Caco-2 (cell line): ENCODE measurements around the gene MCAM. TPM values are rescaled to one million over a fixed set of nuclear protein-coding genes. Genes with fewer than 3 reads are reported as not detected.

Experiments
- BruUV-seq: library from RNA; stranded (reverse); fragments of 400-500 nt; replicated peaks from 2 replicates; lab custom pipeline; 2021; lab: Mats Ljungman, UMichigan
- CTCF ChIA-PET: fragments of 300-600 bp; sonication (Branson Sonifier 250); formaldehyde crosslinking; loops from one replicate; lab custom pipeline; 2022; ENCODE audit warnings: antibody characterized with exemption; lab: Charles Lee
- POLR2A ChIA-PET: fragments of 300-600 bp; sonication (Branson Sonifier 250); formaldehyde crosslinking; loops from one replicate; lab custom pipeline; 2022; ENCODE audit warnings: antibody characterized with exemption; lab: Charles Lee
- DNase-seq, 2 experiments: peaks; one replicate each; pipeline versions ENCODE4 v3.0.0 to v3.0.0-alpha.2; 2020 to 2022
- H3K27me3 ChIP-seq: replicated peaks from 2 replicates; pipeline ENCODE4 v1.6.0; 2011; ENCODE audit warnings: low read length; ENCODE audit not compliant: control insufficient read depth, insufficient read depth
- H3K36me3 ChIP-seq: 2 replicates; pipeline ENCODE4 v1.5.1; 2011; ENCODE audit warnings: low read length; ENCODE audit not compliant: control insufficient read depth, insufficient read depth
- H3K4me1 ChIP-seq: fragments of 250-450 bp; sonication (Bioruptor Pico); 2 replicates; pipeline ENCODE4 v1.5.1; 2020; ENCODE audit warnings: mild to moderate bottlenecking
- H3K4me3 ChIP-seq: 2 replicates; pipeline ENCODE4 v1.5.1; 2011; ENCODE audit warnings: low read depth, mild to moderate bottlenecking, control low read depth, low read length
- H3K9me3 ChIP-seq: fragments of 250-450 bp; sonication (Bioruptor Pico); 2 replicates; pipeline ENCODE4 v1.5.1; 2020; ENCODE audit warnings: mild to moderate bottlenecking, moderate library complexity
- H3K27ac Mint-ChIP-seq: one replicate; pipeline ENCODE4 v1.8.0; 2022; ENCODE audit warnings: mixed read lengths; ENCODE audit not compliant: unreplicated experiment
- H3K27me3 Mint-ChIP-seq: one replicate; pipeline ENCODE4 v1.8.0; 2022; ENCODE audit warnings: mixed read lengths; ENCODE audit not compliant: insufficient read depth, unreplicated experiment
- H3K36me3 Mint-ChIP-seq: one replicate; pipeline ENCODE4 v1.8.0; 2022; ENCODE audit warnings: mild to moderate bottlenecking, mixed read lengths; ENCODE audit not compliant: insufficient read depth, unreplicated experiment
- H3K4me1 Mint-ChIP-seq: one replicate; pipeline ENCODE4 v1.8.0; 2022; ENCODE audit warnings: low read depth, mixed read lengths; ENCODE audit not compliant: unreplicated experiment
- H3K4me3 Mint-ChIP-seq: one replicate; pipeline ENCODE4 v1.8.0; 2022; ENCODE audit warnings: mild to moderate bottlenecking, moderate library complexity, mixed read lengths; ENCODE audit not compliant: unreplicated experiment
- H3K9me3 Mint-ChIP-seq: one replicate; pipeline ENCODE4 v1.8.0; 2022; ENCODE audit warnings: mixed read lengths; ENCODE audit not compliant: unreplicated experiment
- CTCF ChIP-seq, 2 experiments: fragments of 200-600 bp in 1 of 2; IDR thresholded peaks; 1 replicate in 1 of 2; 2 replicates in 1 of 2; pipeline versions ENCODE4 v1.5.1 to v1.8.0; 2011 to 2022; ENCODE audit warnings: antibody characterized with exemption in 1 of 2, control low read depth in 1 of 2, inconsistent platforms in 1 of 2, low read depth in 1 of 2, low read length in 1 of 2, mild to moderate bottlenecking in 1 of 2, moderate library complexity in 1 of 2; ENCODE audit not compliant: insufficient read depth in 1 of 2, severe bottlenecking in 1 of 2, unreplicated experiment in 1 of 2
- intact Hi-C: fragments of 100-400 bp; cut with micrococcal nuclease; formaldehyde crosslinking; loops from one replicate; pipeline ENCODE4 v1.10.0; 2022; ENCODE audit not compliant: unreplicated experiment
- total RNA-seq: library from RNA; stranded (reverse); gene quantifications from 2 replicates; pipeline ENCODE4 v1.2.3, GENCODE V29; 2022

The MCAM gene
- total RNA-seq, 1 experiment from 2014 or later: 9.8 TPM

DNA sequence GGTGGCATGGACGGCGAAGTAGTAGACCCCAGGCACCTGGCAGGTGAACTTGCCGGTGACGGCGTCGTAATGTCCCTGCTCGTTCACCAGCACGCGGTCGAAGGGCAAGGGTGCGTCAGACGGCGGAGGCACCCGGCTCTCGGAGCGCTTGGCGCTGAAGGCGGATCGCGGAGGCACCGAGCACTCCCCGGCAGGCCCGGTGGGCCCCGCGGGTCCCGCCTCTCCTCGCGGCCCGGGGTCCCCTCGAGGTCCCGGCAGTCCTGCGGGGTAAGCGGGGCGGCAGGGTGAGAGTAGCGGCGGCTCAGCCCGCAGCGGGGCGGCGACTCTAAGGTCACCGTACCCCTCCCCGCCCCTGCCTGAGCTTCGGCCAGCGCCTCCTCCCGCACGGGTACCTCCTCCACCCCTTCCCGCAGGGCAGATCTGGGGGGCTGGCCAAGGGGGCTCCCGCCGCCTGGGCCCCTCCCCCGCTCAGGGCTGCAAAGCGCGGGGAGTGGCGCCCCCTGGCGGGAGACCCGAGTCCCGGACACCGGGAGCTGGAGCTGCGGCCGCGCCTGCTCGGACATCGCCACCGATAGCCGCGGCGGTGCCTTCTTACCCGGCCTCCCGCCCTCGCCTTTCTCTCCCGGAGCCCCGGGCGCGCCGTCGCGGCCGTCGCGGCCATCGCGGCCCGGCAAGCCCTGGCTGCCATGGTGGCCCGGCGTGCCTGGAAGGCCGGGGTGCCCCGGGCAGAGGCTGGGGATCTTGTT lies 22.8 kb upstream of the MCAM start:
- Mint-ChIP-seq H3K4me3 (peak overlapping the region; percentile 69), H3K27ac (no peak overlapping the region), H3K36me3 (peaks cover 11% of the 10 kb centered on the region), H3K4me1 (peaks cover 29% of the 10 kb centered on the region), H3K27me3 (peaks cover 3% of the 10 kb centered on the region), H3K9me3 (no peaks in the 10 kb centered on the region)
- peaks cover 37% of the 10 kb centered on the region for H3K4me1 ChIP-seq
- ChIA-PET CTCF (interaction anchor here (0.6 to 7.8 kb wide), 31 partner anchors 8 to 319 kb away, joined by 3 to 220 read pairs (median 6); partner anchors contain the start of genes CBL, HINFP, HMBS and USP2), POLR2A (interaction anchor here (0.6 to 1.3 kb wide), 3 partner anchors 21 to 80 kb away, joined by 3 to 4 read pairs (median 3); no protein-coding TSS in a partner anchor)
- H3K4me3 ChIP-seq: peak overlapping the region; percentile 45
- DNase-seq: peak in 1 of 2 experiments; percentile 89
- no peaks in the 10 kb centered on the region; the same call in 1 of the 2 replicates for H3K27me3 ChIP-seq
- TF ChIP-seq CTCF (IDR thresholded peaks at IDR 0.05; ENCODE audit: insufficient read depth in 1 of 2, low read depth in 1 of 2, low read length in 1 of 2, severe bottlenecking in 1 of 2, unreplicated experiment in 1 of 2): peak; percentile 93 to 99
- intact Hi-C loops: no loop called here
- 0 out of 2 replicates have a peak, but pooled peaks cover 1% of the 10 kb centered on the region for H3K36me3 ChIP-seq
- BruUV-seq: no TSS peak
- H3K9me3 ChIP-seq: no peaks in the 10 kb centered on the region

- CTCF ChIA-PET: interaction anchor here (0.5 to 7.8 kb wide), 28 partner anchors 8 to 966 kb away, joined by 3 to 220 read pairs (median 8); partner anchors contain the start of genes CBL, HINFP, MCAM and NHERF4
- H3K4me3 ChIP-seq: peak overlapping the region; percentile 45; the same call in 1 of the 2 replicates
- H3K27me3 ChIP-seq: no peaks in the 10 kb centered on the region; the same call in 1 of the 2 replicates
- H3K9me3 ChIP-seq: no peaks in the 10 kb centered on the region
- no peak overlapping the region for H3K27ac Mint-ChIP-seq
- no TSS peak for BruUV-seq
- peaks cover 37% of the 10 kb centered on the region for H3K4me1 ChIP-seq
- H3K36me3 Mint-ChIP-seq: peaks cover 18% of the 10 kb centered on the region
- H3K36me3 ChIP-seq: 0 out of 2 replicates have a peak, but pooled peaks cover 1% of the 10 kb centered on the region
- no peak for DNase-seq
- peak overlapping the region; percentile 69 for H3K4me3 Mint-ChIP-seq
- peaks cover 29% of the 10 kb centered on the region for H3K4me1 Mint-ChIP-seq
- TF ChIP-seq CTCF (IDR thresholded peaks at IDR 0.05; ENCODE audit: insufficient read depth in 1 of 2, low read depth in 1 of 2, low read length in 1 of 2, severe bottlenecking in 1 of 2, unreplicated experiment in 1 of 2): no peak
- intact Hi-C loops: loop anchor here (1.0 kb wide), 3 partner anchors 18 to 35 kb away; no protein-coding TSS in a partner anchor
- H3K27me3 Mint-ChIP-seq: peaks cover 3% of the 10 kb centered on the region
- POLR2A ChIA-PET: interaction anchor here (1.2 to 1.6 kb wide), 3 partner anchors 22 to 29 kb away, joined by 3 to 7 read pairs (median 4); no protein-coding TSS in a partner anchor
- no peaks in the 10 kb centered on the region for H3K9me3 Mint-ChIP-seq
Observed at GRCh38 chr11:119338965-119339588, 22.1 kb upstream of the MCAM start.
